Erythroblast (primary cell): ENCODE data around the gene PCDHA4.
"Not testable (repeated sequence)": the region's sequence is repeated elsewhere in the genome, so short reads cannot be mapped to it uniquely, and the experiment has no call there.

Experiments
- DNase-seq, 2 experiments: peaks; one replicate each; lab custom pipeline; 2025; lab: John Stamatoyannopoulos, UW
- GATA1 ChIP-seq: IDR thresholded peaks from 2 replicates; pipeline ENCODE4 v1.6.1; 2011; ENCODE audit warnings: low read depth, mild to moderate bottlenecking, control low read depth, low read length, moderate library complexity
- POLR2A ChIP-seq: IDR thresholded peaks from 2 replicates; pipeline ENCODE4 v1.6.1; 2011; ENCODE audit warnings: mild to moderate bottlenecking, low read length

PCDHA4 gene

DNA sequence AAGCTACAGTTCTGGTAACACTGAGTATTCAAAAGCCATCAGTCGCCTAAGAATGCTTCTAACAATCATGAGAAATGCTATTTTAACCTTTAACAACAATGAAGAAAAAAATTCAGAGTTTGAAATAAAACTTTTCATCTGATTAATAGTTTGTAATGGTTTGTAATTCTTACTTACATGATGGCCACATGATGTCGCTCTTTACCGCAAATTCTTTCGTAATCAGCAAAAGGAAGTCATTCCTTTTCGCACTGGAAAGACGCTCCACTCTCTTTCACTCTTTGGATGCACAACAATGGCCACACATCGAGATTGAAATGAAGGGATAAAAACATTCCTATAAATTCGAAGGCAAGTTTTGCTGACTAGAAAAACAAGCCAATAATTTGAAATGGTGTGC lies 27.1 kb downstream of the PCDHA4 start, which contains the start of gene PCDHA7:
Gene PCDHA7 (plus strand): TSS at position 277 of the 400 bp plus-strand sequence. CDS start 115 bp downstream, at position 392.
- peak in 1 of 2 experiments; percentile 3 for DNase-seq
- TF ChIP-seq POLR2A (no peak), GATA1 (no peak)

DNA sequence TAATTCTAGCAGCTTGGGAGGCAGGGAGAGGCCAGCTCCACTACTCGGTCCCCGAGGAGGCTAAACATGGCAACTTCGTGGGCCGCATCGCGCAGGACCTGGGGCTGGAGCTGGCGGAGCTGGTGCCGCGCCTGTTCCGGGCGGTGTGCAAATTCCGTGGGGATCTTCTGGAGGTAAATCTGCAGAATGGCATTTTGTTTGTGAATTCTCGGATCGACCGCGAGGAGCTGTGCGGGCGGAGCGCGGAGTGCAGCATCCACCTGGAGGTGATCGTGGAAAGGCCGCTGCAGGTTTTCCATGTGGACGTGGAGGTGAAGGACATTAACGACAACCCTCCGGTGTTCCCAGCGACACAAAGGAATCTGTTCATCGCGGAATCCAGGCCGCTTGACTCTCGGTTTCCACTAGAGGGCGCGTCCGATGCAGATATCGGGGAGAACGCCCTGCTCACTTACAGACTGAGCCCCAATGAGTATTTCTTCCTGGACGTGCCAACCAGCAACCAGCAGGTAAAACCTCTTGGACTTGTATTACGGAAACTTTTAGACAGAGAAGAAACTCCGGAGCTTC lies 27.7 kb downstream of the PCDHA4 start:
- not testable (repeated sequence) for DNase-seq

DNA sequence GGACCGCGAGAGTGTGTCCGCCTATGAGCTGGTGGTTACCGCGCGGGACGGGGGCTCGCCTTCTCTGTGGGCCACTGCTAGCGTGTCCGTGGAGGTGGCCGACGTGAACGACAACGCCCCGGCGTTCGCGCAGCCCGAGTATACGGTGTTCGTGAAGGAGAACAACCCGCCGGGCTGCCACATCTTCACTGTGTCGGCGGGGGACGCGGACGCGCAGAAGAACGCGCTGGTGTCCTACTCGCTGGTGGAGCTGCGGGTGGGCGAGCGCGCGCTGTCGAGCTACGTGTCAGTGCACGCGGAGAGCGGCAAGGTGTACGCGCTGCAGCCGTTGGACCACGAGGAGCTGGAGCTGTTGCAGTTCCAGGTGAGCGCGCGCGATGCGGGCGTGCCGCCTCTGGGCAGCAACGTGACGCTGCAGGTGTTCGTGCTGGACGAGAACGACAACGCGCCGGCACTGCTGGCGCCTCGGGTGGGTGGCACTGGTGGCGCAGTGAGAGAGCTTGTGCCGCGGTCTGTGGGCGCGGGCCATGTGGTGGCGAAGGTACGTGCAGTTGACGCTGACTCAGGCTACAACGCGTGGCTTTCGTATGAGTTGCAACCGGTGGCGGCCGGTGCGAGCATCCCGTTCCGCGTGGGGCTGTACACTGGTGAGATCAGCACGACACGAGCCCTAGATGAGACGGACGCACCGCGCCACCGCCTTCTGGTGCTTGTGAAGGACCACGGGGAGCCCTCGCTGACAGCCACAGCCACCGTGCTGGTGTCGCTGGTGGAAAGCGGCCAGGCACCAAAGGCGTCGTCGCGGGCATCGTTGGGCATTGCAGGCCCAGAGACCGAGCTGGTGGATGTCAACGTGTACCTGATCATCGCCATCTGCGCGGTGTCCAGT lies 29.0 kb downstream of the PCDHA4 start:
- DNase-seq, result no peak
- TF ChIP-seq GATA1 (no peak), POLR2A (no peak)

DNA sequence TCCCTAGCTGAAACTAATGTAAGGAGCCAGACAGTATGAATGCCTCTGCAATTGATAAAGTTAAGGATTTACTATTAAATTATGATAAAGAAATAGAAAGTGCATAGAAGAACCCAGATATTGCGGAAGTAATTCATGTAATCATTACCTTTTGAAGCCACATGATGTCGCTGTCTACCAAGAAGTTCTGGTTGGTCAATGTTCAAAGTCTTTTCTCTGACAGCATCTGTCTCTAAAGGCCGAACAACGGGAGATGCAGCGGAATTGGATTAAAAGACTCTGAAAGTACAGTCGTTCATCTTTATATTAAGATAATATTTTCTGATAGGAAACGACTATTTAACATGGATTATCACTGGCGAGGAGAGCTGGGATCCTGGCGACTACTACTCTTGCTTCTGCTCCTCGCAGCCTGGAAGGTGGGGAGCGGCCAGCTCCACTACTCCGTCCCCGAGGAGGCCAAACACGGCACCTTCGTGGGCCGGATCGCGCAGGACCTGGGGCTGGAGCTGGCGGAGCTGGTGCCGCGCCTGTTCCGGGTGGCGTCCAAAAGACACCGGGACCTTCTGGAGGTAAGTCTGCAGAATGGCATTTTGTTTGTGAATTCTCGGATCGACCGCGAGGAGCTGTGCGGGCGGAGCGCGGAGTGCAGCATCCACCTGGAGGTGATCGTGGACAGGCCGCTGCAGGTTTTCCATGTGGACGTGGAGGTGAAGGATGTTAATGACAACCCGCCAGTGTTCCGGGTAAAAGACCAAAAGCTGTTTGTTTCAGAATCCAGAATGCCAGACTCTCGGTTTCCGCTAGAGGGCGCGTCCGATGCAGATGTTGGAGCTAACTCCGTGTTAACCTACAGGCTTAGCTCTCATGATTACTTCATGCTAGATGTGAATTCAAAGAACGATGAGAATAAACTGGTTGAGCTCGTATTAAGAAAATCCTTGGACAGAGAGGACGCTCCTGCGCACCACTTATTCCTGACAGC lies 34.4 kb downstream of the PCDHA4 start, which contains the start of gene PCDHA8:
Gene PCDHA8 (plus strand): TSS at position 210 of the 985 bp plus-strand sequence. CDS start 135 bp downstream, at position 345.
- peak; percentile 13 to 27 for DNase-seq
- TF ChIP-seq POLR2A, result no peak
- TF ChIP-seq GATA1, result no peak

DNA sequence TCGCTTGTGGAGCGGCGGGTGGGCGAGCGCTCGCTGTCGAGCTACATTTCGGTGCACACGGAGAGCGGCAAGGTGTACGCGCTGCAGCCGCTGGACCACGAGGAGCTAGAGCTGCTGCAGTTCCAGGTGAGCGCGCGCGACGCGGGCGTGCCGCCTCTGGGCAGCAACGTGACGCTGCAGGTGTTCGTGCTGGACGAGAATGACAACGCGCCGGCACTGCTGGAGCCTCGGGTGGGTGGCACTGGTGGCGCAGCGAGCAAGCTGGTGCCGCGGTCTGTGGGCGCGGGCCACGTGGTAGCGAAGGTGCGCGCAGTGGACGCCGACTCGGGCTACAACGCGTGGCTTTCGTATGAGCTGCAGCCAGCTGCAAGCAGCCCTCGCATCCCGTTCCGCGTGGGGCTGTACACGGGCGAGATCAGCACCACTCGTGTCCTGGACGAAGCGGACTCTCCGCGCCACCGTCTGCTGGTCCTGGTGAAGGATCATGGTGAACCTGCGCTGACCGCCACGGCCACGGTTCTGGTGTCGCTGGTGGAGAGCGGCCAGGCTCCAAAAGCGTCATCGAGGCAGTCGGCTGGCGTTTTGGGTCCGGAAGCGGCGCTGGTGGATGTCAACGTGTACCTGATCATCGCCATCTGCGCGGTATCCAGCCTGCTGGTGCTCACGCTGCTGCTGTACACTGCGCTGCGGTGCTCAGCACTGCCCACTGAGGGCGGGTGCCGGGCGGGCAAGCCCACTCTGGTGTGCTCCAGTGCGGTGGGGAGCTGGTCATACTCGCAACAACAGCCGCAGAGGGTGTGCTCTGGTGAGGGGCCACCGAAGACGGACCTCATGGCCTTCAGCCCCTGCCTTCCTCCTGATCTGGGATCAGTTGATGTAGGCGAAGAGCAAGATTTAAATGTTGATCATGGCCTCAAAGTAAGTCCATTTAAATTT lies 36.2 kb downstream of the PCDHA4 start:
- DNase-seq, result no peak
- TF ChIP-seq POLR2A (no peak), GATA1 (no peak)

DNA sequence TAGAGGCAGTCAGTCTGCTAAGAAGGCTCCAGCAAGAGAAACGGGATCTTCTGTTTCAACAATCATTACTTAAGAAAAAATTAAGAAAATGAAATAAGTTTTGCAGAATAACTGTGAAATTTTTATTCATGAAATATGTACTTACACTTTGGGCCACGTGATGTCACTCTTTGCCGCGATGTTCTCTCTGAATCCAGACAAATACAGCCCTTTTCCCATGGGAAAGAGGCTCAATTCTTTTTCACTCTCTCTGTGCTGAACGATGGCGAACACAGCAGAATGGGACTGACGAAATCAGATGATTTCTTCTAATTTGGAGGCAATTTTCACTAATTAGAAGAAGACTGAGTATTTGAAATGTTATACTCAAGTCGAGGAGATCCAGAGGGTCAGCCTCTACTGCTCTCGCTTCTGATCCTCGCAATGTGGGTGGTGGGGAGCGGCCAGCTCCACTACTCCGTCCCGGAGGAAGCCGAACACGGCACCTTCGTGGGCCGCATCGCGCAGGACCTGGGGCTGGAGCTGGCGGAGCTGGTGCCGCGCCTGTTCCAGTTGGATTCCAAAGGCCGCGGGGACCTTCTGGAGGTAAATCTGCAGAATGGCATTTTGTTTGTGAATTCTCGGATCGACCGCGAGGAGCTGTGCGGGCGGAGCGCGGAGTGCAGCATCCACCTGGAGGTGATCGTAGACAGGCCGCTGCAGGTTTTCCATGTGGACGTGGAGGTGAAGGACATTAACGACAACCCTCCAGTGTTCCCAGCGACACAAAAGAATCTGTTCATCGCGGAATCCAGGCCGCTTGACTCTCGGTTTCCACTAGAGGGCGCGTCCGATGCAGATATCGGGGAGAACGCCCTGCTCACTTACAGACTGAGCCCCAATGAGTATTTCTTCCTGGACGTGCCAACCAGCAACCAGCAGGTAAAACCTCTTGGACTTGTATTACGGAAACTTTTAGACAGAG lies 41.6 kb downstream of the PCDHA4 start, which contains the start of gene PCDHA9:
Gene PCDHA9 (plus strand): TSS at position 244 of the 964 bp plus-strand sequence. CDS start 114 bp downstream, at position 358.
- DNase-seq, result not testable (repeated sequence)

DNA sequence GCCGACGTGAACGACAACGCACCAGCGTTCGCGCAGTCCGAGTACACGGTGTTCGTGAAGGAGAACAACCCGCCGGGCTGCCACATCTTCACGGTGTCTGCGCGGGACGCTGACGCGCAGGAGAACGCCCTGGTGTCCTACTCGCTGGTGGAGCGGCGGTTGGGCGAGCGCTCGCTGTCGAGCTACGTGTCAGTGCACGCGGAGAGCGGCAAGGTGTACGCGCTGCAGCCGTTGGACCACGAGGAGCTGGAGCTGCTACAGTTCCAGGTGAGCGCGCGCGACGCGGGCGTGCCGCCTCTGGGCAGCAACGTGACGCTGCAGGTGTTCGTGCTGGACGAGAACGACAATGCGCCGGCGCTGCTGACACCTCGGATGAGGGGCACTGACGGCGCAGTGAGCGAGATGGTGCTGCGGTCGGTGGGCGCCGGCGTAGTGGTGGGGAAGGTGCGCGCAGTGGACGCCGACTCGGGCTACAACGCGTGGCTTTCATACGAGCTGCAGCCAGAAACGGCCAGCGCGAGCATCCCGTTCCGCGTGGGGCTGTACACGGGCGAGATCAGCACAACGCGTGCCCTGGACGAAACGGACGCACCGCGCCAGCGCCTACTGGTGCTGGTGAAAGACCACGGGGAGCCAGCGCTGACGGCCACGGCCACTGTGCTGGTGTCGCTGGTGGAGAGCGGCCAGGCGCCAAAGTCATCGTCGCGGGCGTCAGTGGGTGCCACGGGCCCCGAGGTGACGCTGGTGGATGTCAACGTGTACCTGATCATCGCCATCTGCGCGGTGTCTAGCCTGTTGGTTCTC lies 43.2 kb downstream of the PCDHA4 start:
- not testable (repeated sequence) for DNase-seq

DNA sequence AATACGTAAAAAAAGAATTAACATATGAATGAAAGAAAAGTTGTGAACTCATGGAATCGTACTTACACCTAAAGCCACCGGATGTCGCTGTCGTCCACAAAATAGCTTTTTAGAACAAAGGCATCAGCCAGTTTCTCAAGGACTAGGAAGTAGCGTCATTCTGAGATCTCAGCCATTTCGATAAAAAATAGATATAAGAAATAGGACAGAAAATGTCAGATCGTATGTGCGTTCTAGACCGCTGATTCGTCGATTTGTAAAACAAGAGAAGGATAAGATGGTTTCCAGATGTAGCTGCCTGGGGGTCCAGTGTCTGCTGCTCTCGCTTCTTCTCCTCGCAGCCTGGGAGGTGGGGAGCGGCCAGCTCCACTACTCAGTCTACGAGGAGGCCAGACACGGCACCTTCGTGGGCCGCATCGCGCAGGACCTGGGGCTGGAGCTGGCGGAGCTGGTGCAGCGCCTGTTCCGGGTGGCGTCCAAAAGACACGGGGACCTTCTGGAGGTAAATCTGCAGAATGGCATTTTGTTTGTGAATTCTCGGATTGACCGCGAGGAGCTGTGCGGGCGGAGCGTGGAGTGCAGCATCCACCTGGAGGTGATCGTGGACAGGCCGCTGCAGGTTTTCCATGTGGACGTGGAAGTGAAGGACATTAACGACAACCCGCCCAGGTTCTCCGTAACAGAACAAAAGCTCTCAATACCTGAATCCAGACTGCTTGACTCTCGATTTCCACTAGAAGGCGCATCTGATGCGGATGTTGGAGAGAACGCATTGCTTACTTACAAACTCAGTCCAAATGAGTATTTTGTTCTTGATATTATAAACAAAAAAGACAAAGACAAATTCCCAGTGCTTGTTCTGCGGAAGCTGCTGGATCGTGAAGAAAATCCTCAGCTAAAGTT lies 49.2 kb downstream of the PCDHA4 start, which contains the start of gene PCDHA10:
Gene PCDHA10 (plus strand): TSS at position 126 of the 903 bp plus-strand sequence. CDS start 152 bp downstream, at position 278.
- peak in 1 of 2 experiments; percentile 11 for DNase-seq
- TF ChIP-seq GATA1 (no peak), POLR2A (no peak)

DNA sequence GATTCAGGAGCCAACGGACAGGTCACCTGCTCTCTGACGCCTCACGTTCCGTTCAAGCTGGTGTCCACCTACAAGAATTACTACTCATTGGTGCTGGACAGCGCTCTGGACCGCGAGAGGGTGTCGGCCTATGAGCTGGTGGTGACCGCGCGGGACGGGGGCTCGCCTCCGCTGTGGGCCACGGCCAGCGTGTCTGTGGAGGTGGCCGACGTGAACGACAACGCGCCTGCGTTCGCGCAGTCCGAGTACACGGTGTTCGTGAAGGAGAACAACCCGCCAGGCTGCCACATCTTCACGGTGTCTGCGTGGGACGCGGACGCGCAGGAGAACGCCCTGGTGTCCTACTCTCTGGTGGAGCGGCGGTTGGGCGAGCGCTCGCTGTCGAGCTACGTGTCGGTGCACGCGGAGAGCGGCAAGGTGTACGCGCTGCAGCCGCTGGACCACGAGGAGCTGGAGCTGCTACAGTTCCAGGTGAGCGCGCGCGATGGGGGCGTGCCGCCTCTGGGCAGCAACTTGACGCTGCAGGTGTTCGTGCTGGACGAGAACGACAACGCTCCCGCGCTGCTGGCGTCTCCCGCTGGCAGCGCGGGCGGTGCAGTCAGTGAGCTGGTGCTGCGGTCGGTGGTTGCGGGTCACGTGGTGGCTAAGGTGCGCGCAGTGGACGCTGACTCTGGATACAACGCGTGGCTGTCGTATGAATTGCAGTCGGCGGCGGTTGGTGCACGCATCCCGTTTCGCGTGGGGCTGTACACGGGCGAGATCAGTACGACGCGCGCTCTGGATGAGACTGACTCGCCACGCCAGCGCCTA lies 50.5 kb downstream of the PCDHA4 start:
- no peak for TF ChIP-seq GATA1
- no peak for TF ChIP-seq POLR2A
- DNase-seq, result no peak

DNA sequence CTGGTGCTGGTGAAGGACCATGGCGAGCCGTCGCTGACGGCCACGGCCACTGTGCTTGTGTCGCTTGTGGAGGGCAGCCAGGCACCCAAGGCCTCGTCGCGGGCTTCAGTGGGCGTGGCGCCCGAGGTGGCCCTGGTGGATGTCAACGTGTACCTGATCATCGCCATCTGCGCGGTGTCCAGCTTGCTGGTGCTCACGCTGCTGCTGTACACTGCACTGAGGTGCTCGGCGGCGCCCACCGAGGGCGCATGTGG lies 51.0 kb downstream of the PCDHA4 start:
- no peak for TF ChIP-seq POLR2A
- TF ChIP-seq GATA1, result no peak
- no peak for DNase-seq
